CD4-positive, alpha-beta T cell treated with Interleukin-17A for 4 hours (primary cell): ENCODE data around the gene EAF2.
"Not testable (repeated sequence)": the region's sequence is repeated elsewhere in the genome, so short reads cannot be mapped to it uniquely, and the experiment has no call there.

ENCODE experiments used
- DNase-seq: peaks from one replicate; pipeline ENCODE4 v3.0.0-alpha.2; 2020; ENCODE audit warnings: mixed read lengths

The EAF2 gene

DNA sequence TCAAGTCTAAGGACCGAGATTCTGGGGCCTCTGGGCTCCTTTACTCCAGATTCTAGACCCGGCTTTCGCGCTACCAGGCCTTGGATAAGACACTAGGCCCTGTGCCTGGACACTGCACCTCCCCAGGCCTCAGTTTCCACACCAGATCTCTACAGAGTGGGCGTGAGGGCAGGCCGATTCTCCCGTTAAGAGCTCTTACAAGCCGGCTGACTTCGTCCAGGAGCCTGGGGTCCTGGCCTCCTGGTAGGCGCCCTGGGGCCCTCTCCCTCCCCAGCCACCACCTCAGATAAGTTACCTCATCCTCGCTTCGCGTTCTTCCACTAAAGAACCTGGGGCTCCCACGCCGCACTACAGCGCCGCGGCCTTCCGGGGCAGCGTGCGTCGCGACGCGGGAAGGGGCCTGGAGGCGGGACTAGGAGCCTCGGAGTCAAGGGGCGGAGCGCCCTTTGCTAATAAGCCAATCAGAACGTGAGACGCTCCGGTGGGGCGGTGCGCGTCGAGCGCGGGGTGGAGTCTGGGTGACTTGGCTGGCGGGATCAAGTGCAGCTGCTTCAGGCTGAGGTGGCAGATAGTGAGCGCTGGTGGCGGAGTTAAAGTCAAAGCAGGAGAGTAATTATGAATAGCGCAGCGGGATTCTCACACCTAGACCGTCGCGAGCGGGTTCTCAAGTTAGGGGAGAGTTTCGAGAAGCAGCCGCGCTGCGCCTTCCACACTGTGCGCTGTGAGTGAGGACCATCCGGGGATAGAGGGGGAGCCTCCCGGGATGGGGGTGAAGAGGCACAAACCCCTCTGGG lies at the start of gene EAF2, which contains the start of gene IQCB1:
Gene EAF2, plus strand, starts transcription at position 539 of the 794 bp plus-strand sequence. Its CDS starts 77 bp downstream, at position 616.
Gene IQCB1, minus strand, starts transcription at position 390 of the 794 bp plus-strand sequence. CDS start 6,100 bp downstream, outside the sequence.
- DNase-seq = peak; percentile 97

DNA sequence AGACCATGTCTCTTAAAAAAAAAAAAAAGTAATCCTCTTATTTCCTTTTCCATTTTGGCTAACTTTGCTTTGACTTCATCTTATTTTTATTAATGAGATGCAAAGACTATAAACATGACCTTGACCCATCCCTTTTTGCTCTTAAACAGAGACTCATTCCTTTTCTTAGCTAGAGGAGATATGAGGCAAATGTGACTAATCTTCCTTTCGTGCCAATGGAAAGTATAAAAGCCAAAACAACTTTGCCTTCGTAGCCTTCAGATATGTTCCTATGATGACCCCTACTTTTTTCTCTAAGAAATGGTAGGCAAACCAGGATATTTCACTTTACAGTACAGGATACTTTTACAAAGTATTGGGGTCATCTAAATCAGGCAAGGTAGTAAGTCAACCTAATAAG lies 48.5 kb upstream of the EAF2 start:
- DNase-seq = no peak

DNA sequence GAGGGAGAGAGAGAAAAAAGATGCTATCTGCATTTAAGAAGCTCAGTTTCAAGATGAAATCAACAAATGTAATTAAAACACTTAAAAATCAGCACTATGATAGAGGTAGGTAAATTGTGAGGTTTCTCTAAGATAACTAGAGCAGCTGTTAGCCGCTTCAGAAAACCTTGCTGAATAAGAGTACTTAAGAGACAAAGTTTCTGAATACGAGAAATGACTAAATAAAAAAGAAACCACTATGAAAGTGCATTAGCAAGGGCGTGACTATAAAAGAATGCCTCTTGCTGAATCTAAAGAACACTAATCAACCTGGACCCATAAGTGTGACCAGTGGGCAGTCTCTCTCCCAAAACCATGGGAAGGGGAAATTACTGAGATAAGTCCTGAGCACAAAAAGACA lies 41.9 kb upstream of the EAF2 start:
- no peak for DNase-seq

DNA sequence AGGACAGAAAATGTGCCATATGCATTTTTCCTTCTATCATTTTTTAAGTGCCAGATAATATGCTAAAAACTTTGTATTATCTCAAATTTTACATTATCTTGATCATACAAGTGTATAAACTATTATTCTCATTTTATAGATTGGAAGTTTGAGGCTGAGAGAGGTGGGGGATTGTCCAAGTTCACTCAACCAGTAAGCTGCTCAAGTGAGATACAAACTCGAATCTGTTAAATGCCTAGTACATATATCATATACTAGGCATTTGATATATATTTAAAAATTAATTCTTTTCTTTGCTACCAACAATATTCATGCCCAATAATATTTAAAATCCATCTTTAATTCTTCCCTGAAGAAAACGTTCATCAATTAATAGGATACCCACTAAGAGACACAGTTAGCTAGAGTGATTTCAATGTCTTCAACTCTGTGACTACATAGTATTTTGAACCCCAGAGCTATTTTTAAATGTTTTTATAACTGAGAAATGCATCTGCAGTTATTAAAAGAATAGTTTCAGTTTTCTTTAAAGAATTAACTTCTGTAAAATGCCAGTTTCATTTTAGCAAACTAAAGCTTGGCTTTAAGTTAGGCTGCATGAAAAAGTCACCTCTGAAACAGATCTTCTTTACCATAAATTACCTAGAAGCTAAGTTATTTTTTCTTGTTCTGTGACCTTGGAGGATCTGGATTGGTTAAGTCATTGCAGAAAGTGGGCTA lies 40.6 kb upstream of the EAF2 start:
- DNase-seq = no peak

DNA sequence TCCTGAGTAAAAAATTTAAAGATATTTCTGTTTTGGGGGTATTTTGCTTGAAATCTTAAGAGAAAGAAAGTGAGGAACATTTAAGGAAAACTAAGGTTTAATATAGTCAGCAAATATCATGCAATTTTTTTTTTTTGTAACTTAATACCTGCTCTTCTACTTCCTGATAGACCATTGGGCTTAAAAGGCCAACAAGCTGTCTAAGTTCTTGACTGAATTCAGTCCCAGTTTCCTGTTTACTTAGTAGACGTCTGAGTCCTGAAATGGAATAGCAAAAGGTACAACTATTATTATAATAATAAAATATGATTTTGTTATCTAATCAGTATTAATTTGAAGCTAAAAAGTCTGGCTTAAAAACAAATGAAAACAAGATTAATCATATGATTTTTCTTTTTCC lies 38.0 kb upstream of the EAF2 start:
- no peak for DNase-seq

DNA sequence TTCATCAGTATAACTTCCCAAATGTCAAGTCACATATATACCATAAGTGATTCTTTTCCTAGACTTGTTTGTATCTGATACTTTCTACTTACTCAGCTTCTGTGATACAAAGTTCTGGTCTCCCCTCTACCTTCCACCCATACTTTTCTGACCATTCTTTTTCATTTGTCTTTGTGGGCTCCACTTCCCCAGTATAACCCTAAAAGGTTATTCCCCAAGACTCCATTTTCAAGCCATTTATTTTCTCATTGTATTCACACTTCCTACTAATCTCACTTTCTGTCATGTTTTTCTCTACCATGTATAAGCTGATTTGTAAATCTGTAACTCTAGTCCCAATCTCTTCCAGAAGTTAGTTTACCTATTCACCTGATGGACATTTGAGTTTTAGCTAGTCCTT lies 34.1 kb upstream of the EAF2 start:
- DNase-seq = no peak

DNA sequence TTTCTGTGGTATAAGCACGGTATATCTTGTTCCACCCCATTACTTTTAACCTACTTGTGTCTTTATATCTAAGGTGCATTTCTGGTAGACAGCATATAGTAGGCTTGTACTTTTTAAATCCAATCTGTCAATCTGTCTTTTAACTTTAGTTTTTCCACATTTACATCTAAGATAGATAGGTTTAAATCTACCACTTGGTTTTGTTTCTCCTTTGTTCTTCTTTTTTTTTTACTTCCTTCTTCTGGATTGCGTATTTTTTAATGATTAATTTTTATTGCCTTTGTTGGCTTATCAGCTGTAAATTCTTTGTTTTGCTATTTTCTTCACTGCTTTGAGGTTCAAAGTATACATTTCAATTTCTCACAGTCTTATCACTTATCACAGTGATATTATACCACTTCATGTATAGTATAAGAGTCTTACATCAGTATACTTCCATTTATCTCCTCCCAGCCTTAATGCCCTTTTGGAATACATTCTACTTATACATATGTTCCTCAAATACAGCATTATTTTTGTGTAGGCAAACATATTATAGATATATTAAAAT lies 31.2 kb upstream of the EAF2 start:
- no peak for DNase-seq

DNA sequence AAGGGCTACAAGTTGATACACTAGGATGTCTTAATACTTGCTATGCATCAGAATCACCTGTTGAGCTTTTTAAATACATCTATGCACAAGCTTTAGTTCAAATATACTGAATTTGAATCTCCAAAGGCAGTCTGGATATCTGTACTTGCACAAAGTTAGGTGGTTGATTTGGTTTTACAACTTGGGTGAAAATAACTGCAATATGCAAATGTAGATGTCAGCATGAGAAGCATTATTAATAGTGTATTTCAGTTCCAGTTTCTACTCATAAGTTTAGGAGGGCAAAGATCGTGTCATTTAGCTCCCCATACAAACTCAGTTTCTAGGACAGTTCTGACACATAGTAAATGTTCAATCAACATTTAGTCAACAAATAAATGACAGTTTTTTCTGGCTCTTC lies 25.8 kb upstream of the EAF2 start:
- DNase-seq = no peak

DNA sequence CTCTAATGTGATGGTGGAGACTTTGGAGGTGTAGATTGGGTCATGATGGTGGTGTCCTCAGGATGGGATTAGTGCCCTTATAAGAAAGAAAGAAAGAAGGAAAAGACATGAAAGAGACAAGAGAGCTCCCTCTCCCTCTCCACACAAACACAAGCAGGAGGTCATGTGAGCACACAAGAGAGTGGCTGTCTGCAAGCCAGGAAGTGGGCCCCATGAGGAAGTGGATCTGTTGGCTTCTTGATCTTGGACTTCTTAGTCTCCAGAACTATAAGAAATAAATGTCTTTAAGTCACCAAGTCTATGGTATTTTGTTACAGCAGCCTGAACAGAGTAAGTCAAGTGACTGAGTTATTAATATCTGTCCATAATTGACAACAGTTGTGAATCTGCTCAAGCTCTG lies 17.3 kb upstream of the EAF2 start:
- DNase-seq = no peak

DNA sequence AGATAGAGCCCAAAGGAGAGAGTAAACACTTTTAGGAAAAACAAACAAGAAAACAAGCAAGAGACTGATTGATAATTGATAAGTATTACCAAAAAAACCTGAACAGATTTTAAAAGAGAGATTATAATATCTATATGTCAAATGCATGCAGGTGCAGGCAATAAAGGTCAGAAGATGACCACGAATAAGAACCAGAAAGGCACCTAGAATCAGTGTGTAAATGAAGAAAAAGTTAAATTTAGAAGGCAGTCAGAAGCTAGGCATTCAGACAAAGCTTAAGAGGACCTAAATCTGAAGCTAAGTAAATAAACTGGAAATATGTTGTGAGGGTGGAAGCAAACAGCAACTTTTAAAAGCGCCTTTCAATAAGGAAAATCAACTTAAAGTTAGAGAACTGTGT lies 16.4 kb upstream of the EAF2 start:
- DNase-seq = no peak

DNA sequence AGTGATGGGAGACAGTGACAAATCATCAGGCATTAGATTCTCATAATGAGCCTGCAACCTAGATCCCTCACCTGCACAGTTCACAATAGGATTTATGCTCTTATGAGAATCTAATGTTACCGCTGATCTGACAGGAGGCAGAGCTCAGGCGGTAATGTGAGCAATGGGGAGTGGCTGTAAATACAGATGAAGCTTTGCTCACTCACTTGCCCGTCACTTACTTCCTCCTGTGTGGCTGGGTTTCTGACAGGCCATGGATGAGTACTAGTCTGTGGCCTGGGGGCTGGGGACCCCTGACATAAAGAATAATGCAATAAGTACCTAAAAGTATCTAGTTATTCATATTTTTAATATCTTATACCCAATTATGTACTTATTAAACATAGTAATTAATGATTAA lies 15.8 kb upstream of the EAF2 start:
- DNase-seq = no peak

DNA sequence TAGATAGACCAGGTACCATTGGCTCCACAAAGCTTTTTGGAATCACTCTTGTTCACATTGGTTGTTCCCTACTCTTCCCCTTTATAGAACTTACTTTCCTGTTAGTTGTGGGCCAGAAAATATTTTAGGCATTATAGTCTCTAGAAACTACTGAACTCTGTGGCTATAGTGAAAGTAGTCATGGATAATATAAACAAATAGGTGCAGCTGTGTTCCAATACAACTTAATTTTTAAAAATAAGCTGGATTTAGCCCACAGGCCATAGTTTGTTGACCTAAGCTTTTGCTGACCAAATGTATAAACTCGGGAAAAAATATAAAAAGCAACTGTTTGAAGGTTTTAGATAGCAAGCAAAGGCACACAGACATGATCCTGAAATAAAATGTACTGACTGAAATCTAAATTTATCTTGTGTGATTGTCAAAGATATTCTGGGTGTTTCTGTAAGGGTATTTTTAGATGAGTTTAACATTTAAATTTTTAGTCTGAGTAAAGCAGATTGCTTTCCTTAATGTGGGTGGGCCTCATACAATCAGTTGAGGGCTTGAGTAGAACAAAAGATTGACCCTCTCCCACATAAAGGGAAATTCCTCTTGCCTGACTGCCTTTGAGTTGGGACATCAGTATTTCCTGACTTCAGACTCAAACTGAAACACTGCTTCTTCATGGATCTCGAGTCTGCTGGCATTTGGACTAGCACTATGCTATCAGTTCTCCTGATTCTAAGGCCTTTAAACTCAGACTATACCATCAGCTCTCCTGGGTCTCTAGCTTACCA lies 13.4 kb upstream of the EAF2 start:
- no peak for DNase-seq

DNA sequence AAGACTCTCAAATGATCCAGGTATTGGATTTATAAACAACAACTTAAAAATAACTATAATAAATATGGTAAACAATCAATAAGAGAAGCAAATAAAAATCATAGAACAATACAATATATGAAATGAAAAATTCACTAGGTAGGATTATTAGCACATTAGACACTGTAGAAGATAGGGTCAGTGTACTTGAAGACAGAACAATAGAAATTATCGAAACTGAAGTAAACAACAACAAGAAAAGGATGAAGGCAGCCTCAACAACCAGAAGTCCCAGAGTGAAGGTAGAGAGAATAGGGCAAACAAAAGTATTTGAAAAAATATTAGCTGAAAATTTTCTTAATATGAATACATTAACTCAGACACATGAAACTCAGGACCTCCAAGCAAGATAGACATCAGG lies 12.0 kb upstream of the EAF2 start:
- DNase-seq = no peak

DNA sequence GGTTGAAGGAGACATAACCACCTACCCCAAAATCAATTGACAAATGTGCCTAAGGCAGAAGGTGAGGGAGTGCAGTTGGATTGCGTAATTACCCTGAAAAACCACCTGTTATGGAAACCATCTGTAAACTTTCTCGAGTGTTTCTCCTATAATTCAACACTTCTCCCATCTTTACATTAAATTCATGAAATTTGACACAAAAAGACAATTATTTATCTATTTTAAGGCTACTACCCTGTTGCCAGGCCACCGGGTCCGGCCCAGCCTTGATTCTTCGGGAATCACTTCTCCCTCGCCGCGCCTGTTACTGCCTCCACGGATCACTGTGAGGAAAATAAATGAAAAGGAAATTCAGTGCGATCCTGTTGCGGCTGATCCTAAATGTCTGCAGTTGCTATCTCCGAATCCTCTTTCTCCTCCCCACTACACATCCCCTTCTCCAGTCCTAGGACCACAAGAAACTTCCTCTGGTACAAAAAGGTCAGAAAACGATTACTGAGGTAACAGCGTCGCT lies 795 bp upstream of the EAF2 start:
- no peak for DNase-seq

DNA sequence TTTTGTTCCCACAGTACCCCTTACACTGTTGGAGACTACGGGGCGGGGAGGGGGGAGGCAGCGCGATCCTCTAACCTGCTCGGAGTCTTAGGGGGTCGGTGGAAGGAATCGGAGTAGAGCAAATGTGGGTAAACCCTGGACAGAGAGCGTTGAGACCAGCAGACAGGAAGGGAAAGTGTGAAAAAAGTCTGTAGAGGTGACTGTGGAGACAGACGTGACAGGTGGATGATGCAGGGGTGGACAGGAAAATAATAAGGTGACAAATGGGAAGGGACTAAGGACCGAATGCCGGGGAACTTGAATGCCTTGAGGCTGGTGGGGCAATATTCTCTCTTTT lies 424 bp downstream of the EAF2 start:
- DNase-seq = no peak

DNA sequence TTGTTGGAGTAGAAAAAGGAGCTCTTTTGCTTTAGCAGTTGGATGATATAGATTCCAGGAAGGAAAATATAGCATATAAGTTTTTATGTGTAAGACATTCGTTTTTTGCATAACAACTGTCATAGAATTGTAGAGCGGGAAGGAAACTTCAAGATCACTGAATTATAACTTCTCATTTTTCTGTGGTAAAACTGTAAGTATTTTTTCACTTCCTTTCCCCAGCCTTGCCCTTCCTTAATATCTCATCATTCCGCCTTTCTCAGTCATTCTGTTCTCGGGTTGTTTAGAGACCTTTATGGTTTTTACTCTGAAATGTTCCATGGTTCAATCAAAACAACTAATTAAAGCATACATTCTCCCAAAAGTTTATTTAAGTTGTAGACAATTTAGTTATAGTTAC lies 1.1 kb downstream of the EAF2 start:
- no peak for DNase-seq

DNA sequence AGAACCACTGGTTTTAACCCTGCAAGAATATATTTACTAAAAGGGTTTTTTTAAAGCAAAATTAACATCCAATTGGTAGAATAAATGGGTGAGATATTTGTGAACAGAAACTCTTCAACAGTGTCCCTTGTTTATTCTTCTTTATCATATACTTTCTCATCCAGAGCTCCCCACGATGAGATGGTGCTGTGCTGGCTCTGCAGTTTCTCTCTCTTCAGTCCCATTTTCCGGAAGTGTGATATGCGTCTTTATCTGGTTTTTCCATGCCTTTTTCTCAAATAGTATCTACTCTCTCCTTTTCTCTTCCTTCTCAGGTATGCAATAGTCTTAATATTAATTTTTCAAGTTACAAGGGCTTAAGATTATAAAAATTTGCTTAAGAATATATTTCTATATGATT lies 1.5 kb downstream of the EAF2 start:
- no peak for DNase-seq

DNA sequence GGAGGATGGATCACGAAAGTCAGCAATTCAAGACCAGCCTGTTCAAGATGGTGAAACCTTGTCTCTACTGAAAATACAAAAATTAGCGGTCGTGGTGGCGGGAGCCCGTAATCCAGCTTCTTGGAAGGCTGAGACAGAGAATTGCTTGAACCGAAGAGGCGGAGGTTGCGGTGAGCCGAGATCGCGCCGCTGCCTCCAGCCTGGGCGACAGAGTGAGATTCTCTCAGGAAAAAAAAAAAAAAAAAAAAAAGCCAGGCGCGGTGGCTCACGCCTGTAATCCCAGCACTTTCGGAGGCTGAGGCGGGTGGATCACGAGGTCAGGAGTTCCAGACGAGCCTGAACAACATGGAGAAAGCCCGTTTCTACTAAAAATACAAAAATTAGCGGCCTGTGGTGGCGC lies 5.0 kb downstream of the EAF2 start:
- no peak for DNase-seq

DNA sequence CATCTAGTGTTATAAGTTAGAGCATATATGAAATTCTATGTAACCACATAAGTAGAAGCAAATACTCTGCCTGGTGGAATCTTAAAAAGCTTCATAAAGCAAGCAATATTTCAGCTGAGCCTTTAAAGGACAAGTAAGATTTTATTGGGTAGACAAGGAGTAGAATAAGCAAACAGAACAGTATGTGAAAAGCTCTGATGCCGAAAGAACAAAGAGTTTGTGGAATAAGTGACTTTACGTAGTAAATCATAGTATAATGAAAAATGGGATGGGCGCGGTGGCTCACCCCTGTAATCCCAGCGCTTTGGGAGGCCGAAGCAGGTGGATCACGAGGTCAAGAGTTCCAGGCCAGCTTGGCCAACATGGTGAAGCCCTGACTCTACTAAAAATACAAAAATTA lies 9.9 kb downstream of the EAF2 start:
- no peak for DNase-seq

DNA sequence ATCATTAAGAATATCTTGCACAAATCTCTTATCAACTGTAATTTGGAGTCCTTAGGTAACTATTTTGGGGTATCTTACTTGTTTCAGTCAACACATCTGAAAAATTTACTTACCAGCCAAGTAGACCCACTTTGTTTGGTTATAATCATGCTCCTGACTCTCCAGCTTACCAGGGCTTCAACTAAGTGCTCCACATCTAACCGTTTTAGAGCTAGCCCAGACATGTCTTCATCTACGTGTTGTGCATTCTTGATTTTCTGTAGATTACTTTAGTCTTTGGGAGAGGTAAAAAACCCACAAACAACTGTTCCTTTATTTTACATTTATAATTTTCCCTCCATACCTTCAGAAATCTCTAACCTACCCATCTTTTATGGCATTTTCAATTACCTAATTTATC lies 17.2 kb downstream of the EAF2 start:
- DNase-seq = no peak

DNA sequence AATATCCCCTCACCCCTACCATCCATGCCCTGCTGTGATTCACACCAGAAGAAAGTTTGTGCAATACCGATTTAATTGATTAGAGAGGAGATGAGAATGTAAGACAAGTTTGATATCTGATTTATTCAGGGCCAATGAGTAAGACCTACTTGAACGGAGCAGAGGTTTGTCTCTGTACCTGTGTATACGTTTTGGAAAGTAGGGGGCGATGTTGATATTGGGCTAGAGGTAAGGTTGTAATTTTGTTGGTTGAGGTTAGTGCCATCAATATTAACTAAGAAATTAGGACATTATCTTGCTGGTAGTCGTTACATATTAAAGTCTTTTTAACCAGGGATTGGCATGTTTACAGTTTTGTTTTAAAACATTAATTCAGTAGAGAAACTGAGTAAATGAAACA lies 20.5 kb downstream of the EAF2 start:
- no peak for DNase-seq

DNA sequence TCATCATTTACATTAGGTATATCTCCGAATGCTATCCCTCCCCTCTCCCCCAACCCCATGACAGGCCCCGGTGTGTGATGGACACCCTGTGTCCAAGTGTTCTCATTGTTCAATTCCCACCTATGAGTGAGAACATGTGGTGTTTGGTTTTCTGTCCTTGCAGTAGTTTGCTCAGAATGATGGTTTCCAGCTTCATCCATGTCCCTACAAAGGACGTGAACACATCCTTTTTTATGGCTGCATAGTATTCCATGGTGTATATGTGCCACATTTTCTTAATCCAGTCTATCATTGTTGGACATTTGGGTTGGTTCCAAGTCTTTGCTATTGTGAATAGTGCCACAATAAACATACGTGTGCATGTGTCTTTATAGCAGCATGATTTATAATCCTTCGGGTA lies 22.8 kb downstream of the EAF2 start:
- not testable (repeated sequence) for DNase-seq

DNA sequence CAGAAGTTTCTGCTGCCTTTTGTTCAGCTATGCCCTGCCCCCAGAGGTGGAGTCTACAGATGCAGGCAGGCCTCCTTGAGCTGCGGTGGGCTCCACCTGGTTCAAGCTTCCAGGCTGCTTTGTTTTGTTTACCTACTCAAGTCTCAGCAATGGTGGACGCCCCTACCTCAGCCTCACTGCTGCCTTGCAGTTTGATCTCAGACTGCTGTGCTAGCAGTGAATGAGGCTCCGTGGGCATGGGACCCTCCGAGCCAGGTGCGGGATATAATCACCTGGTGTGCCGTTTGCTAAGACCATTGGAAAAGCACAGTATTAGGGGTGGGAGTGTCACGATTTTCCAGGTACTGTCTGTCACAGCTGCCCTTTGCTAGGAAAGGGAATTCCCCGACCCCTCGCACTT lies 28.2 kb downstream of the EAF2 start:
- not testable (repeated sequence) for DNase-seq
